ENCODE measurements around the gene STRN4.

DNA sequence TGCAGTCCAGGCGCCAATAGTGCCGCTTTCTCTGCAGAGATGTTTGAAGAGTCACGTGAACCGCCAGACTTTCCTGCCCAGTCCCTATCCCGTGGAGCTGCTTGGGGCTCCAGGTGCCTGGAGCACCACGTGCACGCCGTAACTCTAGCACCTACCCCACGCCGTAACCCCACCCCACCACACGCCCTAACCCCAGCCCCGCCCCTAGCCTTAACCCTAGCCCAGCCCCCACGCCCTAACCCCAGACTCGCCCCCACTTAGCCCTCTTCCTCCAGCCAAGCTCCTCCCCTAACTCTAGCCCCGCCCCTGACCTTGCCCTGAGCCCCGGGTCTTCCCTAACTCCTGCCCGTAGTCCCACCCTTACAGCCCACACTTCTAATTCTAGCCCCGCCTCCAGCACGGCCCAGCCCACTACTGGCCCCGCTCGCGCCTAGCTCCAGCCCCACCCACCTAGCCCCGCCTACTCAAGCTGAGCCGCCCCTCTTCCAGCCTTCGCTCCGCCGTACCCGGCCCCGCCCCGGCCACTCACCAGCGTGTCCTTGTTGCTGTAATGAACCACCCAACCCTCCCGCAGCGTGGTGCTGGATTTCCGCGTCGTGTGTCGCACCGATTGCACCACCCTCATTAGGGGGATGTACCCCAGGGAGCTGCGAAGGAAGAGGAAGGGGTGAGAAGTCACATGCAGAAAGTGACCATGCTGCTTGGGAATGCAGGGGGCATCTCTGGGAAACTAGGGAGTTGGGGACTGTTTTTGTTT, 48.9 kb downstream of the STRN4 start:
- no peak for TF ChIP-seq POLR2A (IDR thresholded peaks at IDR 0.05)
- TF ChIP-seq, protein P1, sequence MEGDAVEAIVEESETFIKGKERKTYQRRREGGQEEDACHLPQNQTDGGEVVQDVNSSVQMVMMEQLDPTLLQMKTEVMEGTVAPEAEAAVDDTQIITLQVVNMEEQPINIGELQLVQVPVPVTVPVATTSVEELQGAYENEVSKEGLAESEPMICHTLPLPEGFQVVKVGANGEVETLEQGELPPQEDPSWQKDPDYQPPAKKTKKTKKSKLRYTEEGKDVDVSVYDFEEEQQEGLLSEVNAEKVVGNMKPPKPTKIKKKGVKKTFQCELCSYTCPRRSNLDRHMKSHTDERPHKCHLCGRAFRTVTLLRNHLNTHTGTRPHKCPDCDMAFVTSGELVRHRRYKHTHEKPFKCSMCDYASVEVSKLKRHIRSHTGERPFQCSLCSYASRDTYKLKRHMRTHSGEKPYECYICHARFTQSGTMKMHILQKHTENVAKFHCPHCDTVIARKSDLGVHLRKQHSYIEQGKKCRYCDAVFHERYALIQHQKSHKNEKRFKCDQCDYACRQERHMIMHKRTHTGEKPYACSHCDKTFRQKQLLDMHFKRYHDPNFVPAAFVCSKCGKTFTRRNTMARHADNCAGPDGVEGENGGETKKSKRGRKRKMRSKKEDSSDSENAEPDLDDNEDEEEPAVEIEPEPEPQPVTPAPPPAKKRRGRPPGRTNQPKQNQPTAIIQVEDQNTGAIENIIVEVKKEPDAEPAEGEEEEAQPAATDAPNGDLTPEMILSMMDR (IDR thresholded peaks at IDR 0.05), result no peak
